CD4-positive, alpha-beta T cell treated with Interleukin-17A for 1 hour (primary cell): ENCODE data around the gene KLHL29.

Experiments
- DNase-seq: peaks from one replicate; pipeline ENCODE4 v3.0.0-alpha.2; 2020

Gene KLHL29

DNA sequence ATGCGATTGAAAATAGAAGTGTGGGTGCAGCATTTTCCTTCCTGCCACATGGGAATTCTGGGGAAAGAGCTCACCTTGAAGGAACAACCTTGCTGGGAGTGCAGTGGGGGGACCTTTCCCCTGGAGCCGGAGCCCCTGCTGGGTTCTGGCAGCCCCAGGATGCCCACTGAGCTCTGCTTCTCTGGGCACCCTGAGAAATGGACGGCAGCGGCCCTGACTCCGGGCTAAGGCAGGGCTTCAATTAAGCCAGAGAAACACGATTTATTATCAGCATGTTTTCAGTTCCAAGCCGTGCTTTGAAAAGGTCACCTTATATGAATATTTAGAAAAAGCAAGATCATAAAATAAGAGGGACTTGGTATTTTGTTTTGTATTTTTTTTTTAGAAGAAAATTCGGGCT lies 68.5 kb downstream of the KLHL29 start:
- DNase-seq, result no peak

DNA sequence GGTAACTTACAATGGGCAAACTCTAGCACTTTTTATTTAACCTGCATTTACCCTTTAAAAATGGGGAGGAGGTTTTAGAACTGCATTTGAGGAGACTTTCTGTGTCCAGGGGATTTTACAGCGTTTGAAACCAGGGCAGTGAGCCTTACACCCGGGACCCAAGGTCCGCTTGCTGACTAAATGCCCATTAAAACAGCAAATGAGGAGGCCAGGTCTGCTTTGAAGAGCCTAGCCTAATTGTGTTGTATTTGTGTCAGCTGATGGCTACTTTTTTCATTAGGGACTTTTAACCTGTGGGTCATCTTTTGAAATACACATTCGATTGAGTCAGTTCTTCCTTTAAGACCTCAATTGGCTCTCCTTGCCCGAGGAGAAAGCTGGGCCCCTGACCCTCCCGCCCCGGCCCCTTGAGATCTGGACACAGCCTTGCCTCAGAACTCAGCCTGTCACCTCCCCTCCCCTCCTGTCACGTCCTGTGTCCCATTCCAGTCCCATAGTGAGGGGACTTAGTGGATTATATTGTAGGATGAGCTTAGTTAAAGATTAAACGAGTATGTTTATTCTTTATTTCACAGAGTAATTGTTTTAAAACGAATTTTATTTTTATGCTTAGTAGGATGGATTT lies 69.0 kb downstream of the KLHL29 start:
- no peak for DNase-seq

GRCh38 chr2:23454501-23455120 lies 69.6 kb downstream of the KLHL29 start:
- DNase-seq, result no peak

GRCh38 chr2:23456396-23456795 lies 71.4 kb downstream of the KLHL29 start:
- DNase-seq, result no peak

GRCh38 chr2:23456881-23457760 lies 72.1 kb downstream of the KLHL29 start:
- DNase-seq, result no peak

- no peak for DNase-seq
These were observed 73.2 kb downstream of the KLHL29 start for GRCh38 chr2:23457990-23458682.

DNA sequence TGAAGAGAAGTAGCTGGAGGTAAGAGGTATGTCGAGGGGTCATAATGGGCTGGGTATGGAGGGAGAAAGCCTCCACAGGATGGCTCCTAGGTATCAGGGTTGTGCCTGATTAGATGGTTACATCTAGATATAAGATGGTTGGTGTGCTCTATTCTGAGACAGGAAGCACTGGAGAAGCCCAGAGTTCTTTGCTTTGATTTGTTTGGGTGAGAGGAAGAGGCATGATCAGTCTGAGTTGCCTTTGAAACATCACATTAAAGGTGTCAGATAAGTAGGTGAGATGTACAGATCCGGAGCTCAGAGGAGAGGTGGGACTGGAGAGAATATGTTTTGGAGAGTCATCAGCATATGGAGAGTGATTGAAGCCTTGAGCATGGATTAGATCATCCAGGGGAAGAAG lies 74.1 kb downstream of the KLHL29 start:
- no peak for DNase-seq

DNA sequence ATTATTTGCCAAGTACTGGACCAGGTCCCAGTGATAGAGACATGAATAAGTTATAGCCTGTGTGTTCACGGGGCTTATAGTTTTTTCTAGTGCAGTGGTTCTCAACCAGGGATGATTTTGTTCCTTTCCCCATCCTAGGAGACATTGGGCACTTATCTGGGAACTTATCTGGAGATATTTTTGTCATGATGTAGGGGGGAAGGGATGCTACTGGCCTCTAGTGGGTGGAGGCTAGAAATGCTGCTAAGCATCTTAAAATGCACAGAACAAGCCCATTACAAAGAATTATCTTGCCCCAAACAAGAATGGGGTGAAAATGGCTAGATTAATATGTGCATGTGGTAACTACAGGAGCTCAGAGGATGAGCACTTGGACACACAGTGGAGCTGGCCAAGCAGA lies 75.2 kb downstream of the KLHL29 start:
- DNase-seq, result no peak

DNA sequence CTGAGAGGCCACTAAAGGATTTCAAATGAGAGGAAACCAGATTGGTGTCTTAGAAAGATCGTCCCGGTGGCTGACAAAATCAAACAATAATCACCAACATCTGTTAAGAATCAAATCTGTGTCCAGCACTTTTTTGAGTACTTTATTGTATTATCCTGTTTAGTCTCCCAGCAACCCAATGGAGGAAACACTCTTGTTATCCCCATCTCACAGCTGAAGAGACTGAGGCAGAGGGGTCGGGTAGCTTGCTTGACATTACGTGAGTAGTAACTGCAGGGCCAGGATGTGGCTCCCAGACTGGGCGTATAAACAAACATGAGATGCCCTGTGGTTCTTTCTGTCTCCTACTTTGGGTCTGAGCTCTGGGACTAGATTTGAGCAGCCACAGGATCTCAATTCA lies 76.0 kb downstream of the KLHL29 start:
- no peak for DNase-seq

GRCh38 chr2:23464156-23464555 lies 79.2 kb downstream of the KLHL29 start:
- no peak for DNase-seq

DNA sequence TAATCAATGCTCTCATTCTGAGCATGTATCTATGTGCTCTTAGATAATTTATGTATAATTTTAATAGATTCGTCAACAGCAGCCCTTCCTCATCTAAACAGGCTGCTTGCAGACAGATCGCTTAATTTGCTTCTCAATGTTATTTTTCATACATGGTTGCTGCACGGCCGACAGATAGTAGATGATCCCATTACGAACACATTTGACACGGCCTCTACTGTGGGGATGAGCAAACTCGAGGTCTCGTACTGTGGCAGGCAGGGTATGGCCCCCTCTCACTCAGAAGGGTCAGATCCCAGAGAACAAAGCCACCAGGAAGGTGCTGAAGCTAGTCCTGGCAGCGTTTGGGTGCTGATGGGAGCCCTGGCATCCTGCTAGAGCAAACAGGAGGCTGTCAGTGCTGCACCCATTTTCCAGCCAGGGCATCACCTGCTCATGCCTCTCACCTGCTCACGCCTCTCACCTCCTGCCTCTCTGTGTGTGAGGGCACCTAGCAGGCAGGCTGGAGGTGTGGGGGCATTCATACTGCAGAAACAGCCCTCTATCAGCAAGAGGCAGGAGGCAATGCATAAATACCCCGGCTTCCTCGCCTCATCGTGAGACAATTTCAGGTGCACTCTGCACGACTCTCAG lies 80.0 kb downstream of the KLHL29 start:
- no peak for DNase-seq

- no peak for DNase-seq
These were observed 81.0 kb downstream of the KLHL29 start for GRCh38 chr2:23465936-23466335.

DNA sequence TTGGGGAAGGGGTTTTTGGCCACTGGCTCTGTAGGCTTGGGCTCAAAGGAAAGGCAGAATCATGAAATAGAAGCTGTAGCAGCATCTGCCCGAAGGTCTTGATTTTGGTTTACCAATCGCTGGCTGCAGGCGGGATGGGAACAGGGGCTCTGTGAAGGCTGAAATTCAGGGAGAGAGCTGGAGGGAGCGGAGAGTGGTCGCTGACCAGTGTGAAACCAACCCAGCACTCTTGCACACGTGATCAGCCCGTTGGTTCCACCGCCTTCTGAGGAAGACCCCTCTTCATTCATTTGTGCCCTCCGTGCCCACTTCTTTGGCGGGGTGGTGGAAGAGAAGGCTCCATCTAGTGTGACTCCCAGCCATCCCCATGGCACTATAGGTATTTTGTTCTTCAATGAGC lies 82.6 kb downstream of the KLHL29 start:
- DNase-seq, result no peak

DNA sequence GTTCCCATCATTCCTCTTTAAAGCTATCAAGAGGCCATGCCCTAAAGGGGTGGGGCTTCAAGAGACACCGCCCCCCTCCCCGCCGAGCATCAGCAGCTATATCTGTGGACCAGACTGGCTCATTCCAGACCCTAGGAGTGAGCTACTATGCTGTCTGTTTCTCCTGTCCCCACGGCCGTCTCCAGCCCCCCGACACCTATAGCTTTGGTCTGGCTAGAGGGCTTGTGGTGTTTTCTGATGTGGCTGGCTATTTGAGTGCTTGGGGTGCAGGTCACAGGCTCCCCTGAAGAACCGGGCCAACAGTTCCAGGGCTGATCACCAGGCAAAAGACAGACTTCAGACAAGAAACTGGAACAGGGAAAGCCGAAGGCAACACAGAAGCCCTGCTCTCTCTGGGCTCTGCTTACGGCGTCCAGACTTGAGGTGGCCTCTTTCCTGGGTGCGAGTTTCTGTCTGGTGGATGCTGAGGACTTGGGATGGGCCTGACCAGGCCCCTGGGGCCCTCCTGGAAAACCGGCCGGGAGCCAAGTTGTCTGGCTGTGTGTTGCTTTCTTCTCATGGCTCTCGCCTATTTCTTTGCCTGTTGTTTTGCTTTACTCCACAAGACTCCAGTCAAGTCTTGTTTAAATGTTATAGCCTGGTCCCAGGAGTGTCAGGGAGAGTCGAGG lies 83.6 kb downstream of the KLHL29 start:
- DNase-seq, result no peak

GRCh38 chr2:23469142-23469540 lies 84.2 kb downstream of the KLHL29 start:
- no peak for DNase-seq

DNA sequence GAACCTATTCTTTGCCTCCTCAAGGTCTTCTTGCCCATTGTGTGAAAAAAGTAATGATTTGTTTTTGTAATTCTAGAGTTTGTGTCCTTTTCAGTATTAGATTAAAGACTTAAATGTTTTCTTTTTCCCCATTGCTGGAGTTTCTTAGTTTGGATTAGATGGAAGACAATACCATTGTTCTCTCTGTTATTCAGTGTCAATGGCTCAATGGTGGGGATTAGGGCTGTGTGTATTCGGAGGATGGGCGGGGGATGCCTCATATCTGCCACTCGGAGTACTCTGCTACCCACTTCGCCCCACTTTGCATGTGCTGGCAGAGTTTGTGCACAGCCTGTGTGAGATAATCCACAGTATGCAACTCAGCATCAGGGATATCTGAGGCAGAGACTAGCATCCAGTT lies 90.1 kb downstream of the KLHL29 start:
- DNase-seq, result no peak

- no peak for DNase-seq
These were observed 90.5 kb downstream of the KLHL29 start for GRCh38 chr2:23475473-23475872.

DNA sequence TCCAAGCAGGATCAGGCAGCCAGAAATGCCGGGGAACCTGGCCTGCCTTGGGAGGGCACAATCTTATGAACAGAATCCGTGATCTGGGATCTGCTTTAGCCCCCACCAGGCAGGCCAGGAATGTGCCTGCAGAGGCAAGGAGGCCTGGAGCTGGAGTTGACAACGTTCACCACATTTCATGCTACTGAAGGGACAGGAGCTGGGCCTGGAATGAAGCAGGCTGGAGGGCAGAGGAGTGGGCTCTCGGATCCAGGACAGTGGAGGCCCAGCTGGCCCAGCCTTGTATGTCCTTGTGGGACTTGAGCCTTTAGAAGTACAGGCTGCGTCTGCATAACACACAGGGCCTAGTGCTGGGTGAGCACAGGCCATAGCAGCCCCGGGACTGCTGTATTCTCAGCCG lies 91.8 kb downstream of the KLHL29 start:
- DNase-seq, result no peak

DNA sequence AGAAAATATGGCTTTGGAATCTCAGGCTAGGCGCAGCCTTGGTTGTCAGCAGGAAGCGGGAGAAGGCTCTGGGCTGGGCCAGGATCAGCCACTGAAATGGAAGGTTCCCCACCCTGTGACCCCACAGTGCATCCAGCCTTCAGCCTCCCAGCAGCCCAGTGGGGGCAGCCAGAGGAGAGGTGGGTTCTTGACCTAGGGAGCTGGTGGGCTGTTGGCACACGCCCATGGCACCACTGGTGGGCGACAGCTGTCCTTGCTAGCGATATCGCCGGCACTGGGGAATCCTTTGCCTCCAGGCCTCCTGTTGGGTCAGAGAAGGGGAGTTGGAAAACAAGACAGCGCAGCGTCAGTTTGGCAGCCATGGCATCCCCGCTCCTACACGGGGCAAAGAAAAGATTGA lies 92.4 kb downstream of the KLHL29 start:
- DNase-seq, result no peak

GRCh38 chr2:23478087-23478932 lies 93.3 kb downstream of the KLHL29 start:
- DNase-seq, result no peak

DNA sequence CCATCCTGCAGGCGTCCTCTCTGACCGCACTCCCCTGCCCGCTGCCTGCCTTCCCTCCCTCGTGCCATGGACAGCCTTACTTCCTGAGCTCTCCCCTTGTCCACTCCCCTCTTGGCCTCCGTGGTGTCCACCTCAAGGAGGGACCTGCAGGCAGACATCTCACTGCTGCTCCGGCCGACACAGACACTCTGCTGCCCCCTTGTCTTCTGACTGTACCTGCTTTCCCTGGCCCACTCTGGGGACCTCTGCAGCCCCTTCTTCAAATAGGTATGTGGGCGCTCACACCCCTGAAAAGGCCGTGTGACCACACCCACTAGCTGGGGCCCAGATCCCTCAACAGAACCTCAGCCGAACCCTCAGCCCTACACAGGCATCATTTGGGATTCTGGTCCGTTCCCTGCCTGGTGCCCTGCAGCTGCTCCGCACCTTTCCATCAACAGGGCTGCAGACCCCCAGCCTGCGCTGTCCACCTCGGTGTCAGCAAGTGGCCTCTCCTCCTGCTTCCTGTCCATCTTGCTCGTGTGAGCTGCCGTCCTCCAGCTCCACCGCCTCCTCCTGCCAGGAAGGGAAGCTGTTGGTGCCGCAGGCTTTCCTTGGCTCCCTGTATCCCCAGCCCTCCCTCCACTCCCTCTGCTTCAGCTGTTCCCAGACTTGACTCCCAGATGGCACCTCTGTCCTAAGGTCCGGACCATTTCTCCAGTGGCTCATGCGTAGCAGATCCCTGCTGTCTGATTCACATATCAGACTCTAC lies 94.1 kb downstream of the KLHL29 start:
- no peak for DNase-seq
